ENCODE measurements around the gene SEM1.

SEM1 gene

GRCh38 chr7:96686305-96686704, 23.3 kb downstream of the SEM1 start:
- ATAC-seq: no peak
- TF ChIP-seq TCF4 (CRISPR knock-in tag; IDR thresholded peaks at IDR 0.05; ENCODE audit: borderline replicate concordance) (no peak), TOX (CRISPR knock-in tag; IDR thresholded peaks at IDR 0.05; ENCODE audit: borderline replicate concordance) (no peak), ZFP30 (CRISPR knock-in tag; IDR thresholded peaks at IDR 0.05) (no peak), PPARA (CRISPR knock-in tag; IDR thresholded peaks at IDR 0.05; ENCODE audit: borderline replicate concordance) (no peak), ZNF8 (CRISPR knock-in tag; IDR thresholded peaks at IDR 0.05) (no peak)

DNA sequence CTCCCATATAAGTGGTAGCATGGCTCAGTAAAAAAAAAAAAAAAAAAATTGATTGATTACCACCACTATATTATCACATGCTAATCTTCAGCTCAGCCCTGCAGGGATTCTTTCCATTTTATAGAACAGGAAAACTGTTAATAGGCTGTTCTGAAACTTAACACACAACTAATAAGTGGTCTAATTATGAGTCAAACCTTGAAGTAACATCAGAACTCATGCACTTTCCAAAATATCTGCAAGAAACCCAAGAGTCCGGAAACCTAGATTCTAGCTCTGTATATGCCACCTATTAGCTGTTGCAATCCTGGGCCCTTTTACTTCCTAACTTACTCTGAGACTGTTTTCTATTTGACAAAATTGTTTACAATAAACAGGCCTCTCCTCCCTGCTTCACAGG, 23.9 kb downstream of the SEM1 start:
- TF ChIP-seq, protein P1, sequence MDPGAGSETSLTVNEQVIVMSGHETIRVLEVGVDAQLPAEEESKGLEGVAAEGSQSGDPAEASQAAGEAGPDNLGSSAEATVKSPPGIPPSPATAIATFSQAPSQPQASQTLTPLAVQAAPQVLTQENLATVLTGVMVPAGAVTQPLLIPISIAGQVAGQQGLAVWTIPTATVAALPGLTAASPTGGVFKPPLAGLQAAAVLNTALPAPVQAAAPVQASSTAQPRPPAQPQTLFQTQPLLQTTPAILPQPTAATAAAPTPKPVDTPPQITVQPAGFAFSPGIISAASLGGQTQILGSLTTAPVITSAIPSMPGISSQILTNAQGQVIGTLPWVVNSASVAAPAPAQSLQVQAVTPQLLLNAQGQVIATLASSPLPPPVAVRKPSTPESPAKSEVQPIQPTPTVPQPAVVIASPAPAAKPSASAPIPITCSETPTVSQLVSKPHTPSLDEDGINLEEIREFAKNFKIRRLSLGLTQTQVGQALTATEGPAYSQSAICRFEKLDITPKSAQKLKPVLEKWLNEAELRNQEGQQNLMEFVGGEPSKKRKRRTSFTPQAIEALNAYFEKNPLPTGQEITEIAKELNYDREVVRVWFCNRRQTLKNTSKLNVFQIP (CRISPR knock-in tag; IDR thresholded peaks at IDR 0.05; ENCODE audit: borderline replicate concordance, low read depth): no peak
- no peak for TF ChIP-seq ZNF565 (CRISPR knock-in tag; conservative IDR thresholded peaks at IDR 0.05; ENCODE audit: low read depth)
- no peak for ATAC-seq

DNA sequence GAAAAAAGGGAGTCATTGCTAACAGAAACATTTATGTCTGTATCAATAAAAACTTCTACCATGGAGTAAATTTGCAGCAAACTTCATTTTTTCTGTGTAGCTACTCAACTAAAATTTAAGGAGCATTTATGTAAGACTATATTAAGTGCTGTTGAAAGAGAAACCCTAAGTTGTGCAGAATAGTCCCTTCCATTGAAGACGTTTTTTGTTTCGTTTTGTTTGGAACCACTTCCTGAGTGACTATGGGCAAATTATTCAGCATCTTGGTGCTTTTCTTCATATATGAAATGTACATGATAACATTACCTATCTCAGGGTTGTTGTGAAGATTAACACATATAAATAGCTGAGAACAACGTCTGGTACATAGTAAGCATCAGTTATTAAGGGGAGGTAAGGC, 24.3 kb downstream of the SEM1 start:
- ATAC-seq: no peak
- no peak for TF ChIP-seq ZNF565 (CRISPR knock-in tag; conservative IDR thresholded peaks at IDR 0.05; ENCODE audit: low read depth)
- no peak for TF ChIP-seq TOX (CRISPR knock-in tag; IDR thresholded peaks at IDR 0.05; ENCODE audit: borderline replicate concordance)
- no peak for TF ChIP-seq TSHZ2 (CRISPR knock-in tag; IDR thresholded peaks at IDR 0.05)
- no peak for TF ChIP-seq ZC3H10 (CRISPR knock-in tag; IDR thresholded peaks at IDR 0.05)
- TF ChIP-seq, protein P2, sequence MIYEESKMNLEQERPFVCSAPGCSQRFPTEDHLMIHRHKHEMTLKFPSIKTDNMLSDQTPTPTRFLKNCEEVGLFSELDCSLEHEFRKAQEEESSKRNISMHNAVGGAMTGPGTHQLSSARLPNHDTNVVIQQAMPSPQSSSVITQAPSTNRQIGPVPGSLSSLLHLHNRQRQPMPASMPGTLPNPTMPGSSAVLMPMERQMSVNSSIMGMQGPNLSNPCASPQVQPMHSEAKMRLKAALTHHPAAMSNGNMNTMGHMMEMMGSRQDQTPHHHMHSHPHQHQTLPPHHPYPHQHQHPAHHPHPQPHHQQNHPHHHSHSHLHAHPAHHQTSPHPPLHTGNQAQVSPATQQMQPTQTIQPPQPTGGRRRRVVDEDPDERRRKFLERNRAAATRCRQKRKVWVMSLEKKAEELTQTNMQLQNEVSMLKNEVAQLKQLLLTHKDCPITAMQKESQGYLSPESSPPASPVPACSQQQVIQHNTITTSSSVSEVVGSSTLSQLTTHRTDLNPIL (CRISPR knock-in tag; IDR thresholded peaks at IDR 0.05; ENCODE audit: low read depth): no peak
- TF ChIP-seq ZFP3 (CRISPR knock-in tag; IDR thresholded peaks at IDR 0.05): no peak
- TF ChIP-seq ISL1 (CRISPR knock-in tag; IDR thresholded peaks at IDR 0.05): no peak

DNA sequence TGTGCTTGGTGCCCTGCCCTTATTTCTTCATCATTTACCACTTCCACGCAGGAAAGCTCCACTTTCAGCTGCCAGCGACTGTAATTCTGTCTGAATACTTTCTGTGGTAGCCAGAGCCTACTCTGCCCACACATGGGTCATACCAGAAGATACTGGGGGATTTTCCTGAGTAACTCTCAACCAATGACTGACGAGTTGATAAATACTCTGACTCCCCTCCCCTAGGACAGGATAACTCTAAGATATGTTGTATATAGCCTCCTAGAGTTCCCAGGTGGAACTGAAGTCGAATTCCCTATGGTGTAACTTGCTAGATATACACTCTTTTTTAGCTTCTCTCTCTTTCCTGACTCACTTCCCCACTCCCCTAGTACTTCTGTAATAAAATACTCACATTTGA, 29.8 kb downstream of the SEM1 start:
- TF ChIP-seq PPARA (CRISPR knock-in tag; IDR thresholded peaks at IDR 0.05; ENCODE audit: borderline replicate concordance) (no peak), TCF4 (CRISPR knock-in tag; IDR thresholded peaks at IDR 0.05; ENCODE audit: borderline replicate concordance) (no peak), ZFP3 (CRISPR knock-in tag; IDR thresholded peaks at IDR 0.05) (no peak), ZNF70 (CRISPR knock-in tag; IDR thresholded peaks at IDR 0.05) (no peak), ZC3H10 (CRISPR knock-in tag; IDR thresholded peaks at IDR 0.05) (no peak), ZNF565 (CRISPR knock-in tag; conservative IDR thresholded peaks at IDR 0.05; ENCODE audit: low read depth) (no peak), ARNTL (CRISPR knock-in tag; IDR thresholded peaks at IDR 0.05; ENCODE audit: borderline replicate concordance, low read depth) (no peak), BACH2 (CRISPR knock-in tag; IDR thresholded peaks at IDR 0.05; ENCODE audit: borderline replicate concordance) (no peak), SNAI2 (CRISPR knock-in tag; IDR thresholded peaks at IDR 0.05) (no peak), TSHZ2 (CRISPR knock-in tag; IDR thresholded peaks at IDR 0.05) (no peak), TOX (CRISPR knock-in tag; IDR thresholded peaks at IDR 0.05; ENCODE audit: borderline replicate concordance) (no peak)
- TF ChIP-seq, protein P2 (CRISPR knock-in tag; IDR thresholded peaks at IDR 0.05; ENCODE audit: low read depth): no peak
- TF ChIP-seq, protein P3, sequence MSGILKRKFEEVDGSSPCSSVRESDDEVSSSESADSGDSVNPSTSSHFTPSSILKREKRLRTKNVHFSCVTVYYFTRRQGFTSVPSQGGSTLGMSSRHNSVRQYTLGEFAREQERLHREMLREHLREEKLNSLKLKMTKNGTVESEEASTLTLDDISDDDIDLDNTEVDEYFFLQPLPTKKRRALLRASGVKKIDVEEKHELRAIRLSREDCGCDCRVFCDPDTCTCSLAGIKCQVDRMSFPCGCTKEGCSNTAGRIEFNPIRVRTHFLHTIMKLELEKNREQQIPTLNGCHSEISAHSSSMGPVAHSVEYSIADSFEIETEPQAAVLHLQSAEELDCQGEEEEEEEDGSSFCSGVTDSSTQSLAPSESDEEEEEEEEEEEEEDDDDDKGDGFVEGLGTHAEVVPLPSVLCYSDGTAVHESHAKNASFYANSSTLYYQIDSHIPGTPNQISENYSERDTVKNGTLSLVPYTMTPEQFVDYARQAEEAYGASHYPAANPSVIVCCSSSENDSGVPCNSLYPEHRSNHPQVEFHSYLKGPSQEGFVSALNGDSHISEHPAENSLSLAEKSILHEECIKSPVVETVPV (CRISPR knock-in tag; IDR thresholded peaks at IDR 0.05): no peak
- TF ChIP-seq, protein P1 (CRISPR knock-in tag; IDR thresholded peaks at IDR 0.05; ENCODE audit: borderline replicate concordance, low read depth): no peak
- TF ChIP-seq, protein P4, sequence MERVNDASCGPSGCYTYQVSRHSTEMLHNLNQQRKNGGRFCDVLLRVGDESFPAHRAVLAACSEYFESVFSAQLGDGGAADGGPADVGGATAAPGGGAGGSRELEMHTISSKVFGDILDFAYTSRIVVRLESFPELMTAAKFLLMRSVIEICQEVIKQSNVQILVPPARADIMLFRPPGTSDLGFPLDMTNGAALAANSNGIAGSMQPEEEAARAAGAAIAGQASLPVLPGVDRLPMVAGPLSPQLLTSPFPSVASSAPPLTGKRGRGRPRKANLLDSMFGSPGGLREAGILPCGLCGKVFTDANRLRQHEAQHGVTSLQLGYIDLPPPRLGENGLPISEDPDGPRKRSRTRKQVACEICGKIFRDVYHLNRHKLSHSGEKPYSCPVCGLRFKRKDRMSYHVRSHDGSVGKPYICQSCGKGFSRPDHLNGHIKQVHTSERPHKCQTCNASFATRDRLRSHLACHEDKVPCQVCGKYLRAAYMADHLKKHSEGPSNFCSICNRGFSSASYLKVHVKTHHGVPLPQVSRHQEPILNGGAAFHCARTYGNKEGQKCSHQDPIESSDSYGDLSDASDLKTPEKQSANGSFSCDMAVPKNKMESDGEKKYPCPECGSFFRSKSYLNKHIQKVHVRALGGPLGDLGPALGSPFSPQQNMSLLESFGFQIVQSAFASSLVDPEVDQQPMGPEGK (CRISPR knock-in tag; IDR thresholded peaks at IDR 0.05; ENCODE audit: borderline replicate concordance): no peak
- no peak for ATAC-seq
